Endothelial cell of umbilical vein (primary cell): ENCODE measurements around the gene ATG10. TPM values are rescaled to one million over a fixed set of nuclear protein-coding genes. Genes with fewer than 3 reads are reported as not detected.

ENCODE experiments used
- BruUV-seq: library from RNA; stranded (reverse); fragments of 400-500 nt; replicated peaks from 2 replicates; lab custom pipeline; 2021; lab: Mats Ljungman, UMichigan
- CTCF ChIA-PET: fragments of 300-600, 350-600 bp; sonication (Branson Sonifier 250); formaldehyde crosslinking; loops from one replicate; lab custom pipeline; 2021; ENCODE audit warnings: antibody characterized with exemption, inconsistent platforms; lab: Charles Lee
- POLR2A ChIA-PET: fragments of 300-600, 350-600 bp; sonication (Branson Sonifier 250); formaldehyde crosslinking; loops from one replicate; lab custom pipeline; 2021; ENCODE audit warnings: antibody characterized with exemption, inconsistent platforms; lab: Charles Lee
- DNase-seq: peaks from one replicate; pipeline ENCODE4 v3.0.0-alpha.2; 2011; ENCODE audit warnings: low read depth, low spot score
- FAIRE-seq: peaks from 2 replicates; lab custom pipeline; 2011; peaks lifted over from hg19 to GRCh38; lab: Jason Lieb, UNC
- H2AFZ ChIP-seq: 2 replicates; pipeline ENCODE4 v1.6.0; 2012; ENCODE audit warnings: low read depth, low read length, control low read depth, inconsistent platforms
- H3K27ac ChIP-seq: 2 replicates; pipeline ENCODE4 v1.5.1; 2011; ENCODE audit warnings: low read depth, mild to moderate bottlenecking, control low read depth, low read length, moderate library complexity; ENCODE audit not compliant: insufficient read depth
- H3K27me3 ChIP-seq, 2 experiments: 2 replicates each; pipeline versions ENCODE4 v1.6.0 to v1.6.1; 2011; ENCODE audit warnings: low read length in 2 of 2, mixed read lengths in 1 of 2; ENCODE audit not compliant: control insufficient read depth in 2 of 2, insufficient read depth in 2 of 2
- H3K36me3 ChIP-seq, 2 experiments: 2 replicates in 1 of 2; 3 replicates in 1 of 2; pipeline ENCODE4 v1.5.1; 2011; ENCODE audit warnings: low read length in 2 of 2, mild to moderate bottlenecking in 1 of 2, moderate library complexity in 1 of 2; ENCODE audit not compliant: control insufficient read depth in 2 of 2, insufficient read depth in 2 of 2; ENCODE audit errors: extremely low read depth in 1 of 2
- H3K4me1 ChIP-seq: 3 replicates; pipeline ENCODE4 v1.5.1; 2011; ENCODE audit warnings: mild to moderate bottlenecking, low read length; ENCODE audit not compliant: control insufficient read depth, insufficient read depth; ENCODE audit errors: extremely low read depth
- H3K4me2 ChIP-seq: 2 replicates; pipeline ENCODE4 v1.6.1; 2011; ENCODE audit warnings: low read length, control low read depth, mixed read lengths; ENCODE audit not compliant: insufficient read depth
- H3K4me3 ChIP-seq, 3 experiments: fragments of 200-600 bp in 1 of 3; sonication (generic), shearing (Covaris generic) in 1 of 3; replicated peaks in 1 of 3; 2 replicates each; pipeline ENCODE4 v1.5.1; 2011 to 2016; ENCODE audit warnings: control low read depth in 3 of 3, low read length in 3 of 3, mild to moderate bottlenecking in 2 of 3, inconsistent platforms in 1 of 3, low read depth in 1 of 3, moderate library complexity in 1 of 3; ENCODE audit not compliant: insufficient read depth in 1 of 3
- H3K79me2 ChIP-seq: 2 replicates; pipeline ENCODE4 v1.6.0; 2012; ENCODE audit warnings: low read length, inconsistent platforms; ENCODE audit not compliant: control insufficient read depth, insufficient read depth
- H3K9ac ChIP-seq: replicated peaks from 2 replicates; pipeline ENCODE3; 2011; ENCODE audit warnings: low read length, control low read depth; ENCODE audit not compliant: insufficient read depth; ENCODE audit errors: extremely low read depth
- H3K9me1 ChIP-seq: replicated peaks from 3 replicates; pipeline ENCODE4 v1.6.0; 2011; ENCODE audit warnings: mild to moderate bottlenecking, low read length; ENCODE audit not compliant: control insufficient read depth, insufficient read depth; ENCODE audit errors: extremely low read depth
- H3K9me3 ChIP-seq: replicated peaks from 2 replicates; pipeline ENCODE4 v1.5.1; 2012; ENCODE audit warnings: low read length, inconsistent platforms; ENCODE audit not compliant: control insufficient read depth, insufficient read depth
- H4K20me1 ChIP-seq: replicated peaks from 2 replicates; pipeline ENCODE3; 2011; ENCODE audit warnings: mild to moderate bottlenecking, low read length; ENCODE audit not compliant: control insufficient read depth, insufficient read depth; ENCODE audit errors: extremely low read depth
- EZH2 ChIP-seq: IDR thresholded peaks from 2 replicates; pipeline ENCODE4 v1.6.1; 2012; ENCODE audit warnings: borderline replicate concordance, low read depth, mild to moderate bottlenecking, moderate library complexity, low read length, inconsistent platforms; ENCODE audit not compliant: severe bottlenecking
- FOS ChIP-seq: IDR thresholded peaks from 2 replicates; pipeline ENCODE4 v1.6.1; 2011; ENCODE audit warnings: mild to moderate bottlenecking, low read length, moderate library complexity, borderline replicate concordance; ENCODE audit not compliant: insufficient read depth
- GATA2 ChIP-seq: IDR thresholded peaks from 2 replicates; pipeline ENCODE4 v1.7.0; 2011; ENCODE audit warnings: low read depth, mild to moderate bottlenecking, moderate library complexity, mixed read lengths, low read length; ENCODE audit not compliant: insufficient read length, insufficient read depth
- JUN ChIP-seq: IDR thresholded peaks from 2 replicates; pipeline ENCODE4 v1.6.1; 2011; ENCODE audit warnings: borderline replicate concordance, low read depth; ENCODE audit not compliant: insufficient read length, insufficient read depth
- MYC ChIP-seq: IDR thresholded peaks from one replicate; pipeline ENCODE4 v1.6.1; 2011; ENCODE audit warnings: mild to moderate bottlenecking, low read depth, low read length
- POLR2A ChIP-seq: IDR thresholded peaks from 2 replicates; pipeline ENCODE4 v1.6.1; 2012; ENCODE audit warnings: low read depth, mild to moderate bottlenecking, control low read depth, low read length
- POLR2AphosphoS5 ChIP-seq: IDR thresholded peaks from 2 replicates; pipeline ENCODE4 v1.6.1; 2012; ENCODE audit warnings: low read depth, mild to moderate bottlenecking, control low read depth, low read length, moderate library complexity; ENCODE audit not compliant: insufficient read depth
- dilution Hi-C: fragments of 300-500 bp; cut with MboI; formaldehyde crosslinking; loops from one replicate; pipeline ENCODE4 v1.15.0; 2019; ENCODE audit warnings: low sequenced_read_pairs; ENCODE audit not compliant: extremely low pct_ligation_motif_present
- intact Hi-C: fragments of 100-400 bp; cut with micrococcal nuclease; formaldehyde crosslinking; loops from one replicate; pipeline ENCODE4 v1.10.0; 2022
- polyA plus RNA-seq, 4 experiments: library from polyadenylated mRNA; depleted of rRNA in 3 of 4; stranded (reverse) in 3 of 4; unstranded in 1 of 4; fragments of >200 nt; gene quantifications; 2 replicates each; pipeline versions ENCODE4 v1.2.1 to v1.2.3, GENCODE V29; 2011 to 2012; ENCODE audit warnings: missing spikeins in 1 of 4
- total RNA-seq: library from RNA; stranded (reverse); gene quantifications from 2 replicates; pipeline ENCODE4 v1.2.3, GENCODE V29; 2021
- TF ChIP-seq, protein P1 (sequence below), 2 donors: IDR thresholded peaks; 1 replicate in 1 of 2; 2 replicates in 1 of 2; pipeline ENCODE4 v1.5.1; 2011; ENCODE audit warnings: low read length in 2 of 2, mild to moderate bottlenecking in 2 of 2, moderate library complexity in 2 of 2, control low read depth in 1 of 2, inconsistent platforms in 1 of 2, low read depth in 1 of 2; ENCODE audit not compliant: insufficient read depth in 1 of 2; ENCODE audit errors: extremely low read depth in 1 of 2
- TF ChIP-seq, protein P2 (sequence below): IDR thresholded peaks from 2 replicates; pipeline ENCODE4 v1.6.1; 2011; ENCODE audit not compliant: insufficient read depth, insufficient read length

Gene ATG10
- total and polyA plus RNA-seq, 2 donors (not counting 3 experiments of a cell fraction or from before 2014, with no cell fraction given): 1.6 to 3.9 TPM

DNA sequence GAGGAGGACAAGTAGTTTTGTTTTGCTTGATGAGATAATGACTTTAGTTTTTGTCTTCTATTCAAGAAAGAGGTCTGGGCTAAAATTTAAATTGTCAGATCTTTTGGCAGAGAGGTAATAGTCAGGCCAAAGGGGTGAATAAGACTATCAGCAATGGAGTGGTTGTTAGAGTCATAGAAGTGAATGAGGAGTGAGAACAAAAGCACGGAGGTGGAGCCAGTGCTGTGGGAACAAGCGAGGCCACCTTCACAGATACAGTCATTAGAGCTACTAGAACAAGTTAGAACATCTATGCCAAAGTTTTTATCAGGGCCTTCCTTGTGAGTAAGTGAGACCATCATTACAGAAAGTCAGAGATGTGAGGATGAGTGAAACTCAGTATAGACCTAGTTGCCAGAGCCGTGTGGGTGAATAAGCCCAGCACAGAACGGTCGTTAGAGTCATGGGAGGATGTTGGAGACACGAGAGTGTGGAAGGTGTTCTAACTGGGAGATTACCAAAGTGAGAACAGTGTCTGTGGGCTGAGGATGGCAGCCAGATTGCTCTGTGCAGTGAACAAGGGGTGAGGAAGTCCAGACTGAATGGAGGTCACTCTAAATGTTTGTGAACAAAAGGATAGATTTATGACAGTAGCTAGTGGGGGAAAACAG is 171.2 kb downstream of the ATG10 start:
- H3K36me3 ChIP-seq: no peaks in the 10 kb centered on the region
- no peak overlapping the region for H2AFZ ChIP-seq
- dilution Hi-C loops: no loop called here
- no peak overlapping the region for H3K27ac ChIP-seq
- no peaks in the 10 kb centered on the region for H3K4me1 ChIP-seq
- ChIA-PET CTCF (no interaction called here), POLR2A (no interaction called here)
- no TSS peak for BruUV-seq
- H3K9me1 ChIP-seq: no peaks in the 10 kb centered on the region
- intact Hi-C loops: no loop called here
- H3K9me3 ChIP-seq: no peaks in the 10 kb centered on the region
- no peak overlapping the region for H3K9ac ChIP-seq
- no peaks in the 10 kb centered on the region for H4K20me1 ChIP-seq
- H3K79me2 ChIP-seq: no peaks in the 10 kb centered on the region
- H3K27me3 ChIP-seq: no peaks in the 10 kb centered on the region
- FAIRE-seq: no peak
- H3K4me2 ChIP-seq: no peak overlapping the region
- H3K4me3 ChIP-seq: no peak overlapping the region
- no peak for TF ChIP-seq EZH2
- TF ChIP-seq GATA2: no peak
- TF ChIP-seq FOS: no peak
- TF ChIP-seq, protein P1, sequence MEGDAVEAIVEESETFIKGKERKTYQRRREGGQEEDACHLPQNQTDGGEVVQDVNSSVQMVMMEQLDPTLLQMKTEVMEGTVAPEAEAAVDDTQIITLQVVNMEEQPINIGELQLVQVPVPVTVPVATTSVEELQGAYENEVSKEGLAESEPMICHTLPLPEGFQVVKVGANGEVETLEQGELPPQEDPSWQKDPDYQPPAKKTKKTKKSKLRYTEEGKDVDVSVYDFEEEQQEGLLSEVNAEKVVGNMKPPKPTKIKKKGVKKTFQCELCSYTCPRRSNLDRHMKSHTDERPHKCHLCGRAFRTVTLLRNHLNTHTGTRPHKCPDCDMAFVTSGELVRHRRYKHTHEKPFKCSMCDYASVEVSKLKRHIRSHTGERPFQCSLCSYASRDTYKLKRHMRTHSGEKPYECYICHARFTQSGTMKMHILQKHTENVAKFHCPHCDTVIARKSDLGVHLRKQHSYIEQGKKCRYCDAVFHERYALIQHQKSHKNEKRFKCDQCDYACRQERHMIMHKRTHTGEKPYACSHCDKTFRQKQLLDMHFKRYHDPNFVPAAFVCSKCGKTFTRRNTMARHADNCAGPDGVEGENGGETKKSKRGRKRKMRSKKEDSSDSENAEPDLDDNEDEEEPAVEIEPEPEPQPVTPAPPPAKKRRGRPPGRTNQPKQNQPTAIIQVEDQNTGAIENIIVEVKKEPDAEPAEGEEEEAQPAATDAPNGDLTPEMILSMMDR (IDR thresholded peaks at IDR 0.05; ENCODE audit: extremely low read depth in 1 of 2, insufficient read depth in 1 of 2, low read depth in 1 of 2, low read length in 2 of 2): no peak
- no peak for TF ChIP-seq MYC
- no peak for TF ChIP-seq POLR2A
- no peak for TF ChIP-seq POLR2AphosphoS5
- TF ChIP-seq, protein P2, sequence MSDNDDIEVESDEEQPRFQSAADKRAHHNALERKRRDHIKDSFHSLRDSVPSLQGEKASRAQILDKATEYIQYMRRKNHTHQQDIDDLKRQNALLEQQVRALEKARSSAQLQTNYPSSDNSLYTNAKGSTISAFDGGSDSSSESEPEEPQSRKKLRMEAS: no peak
- no peak for TF ChIP-seq JUN
- no peak for DNase-seq
